ENCODE measurements around the gene TMEM185B. TPM values are rescaled to one million over a fixed set of nuclear protein-coding genes. Genes with fewer than 3 reads are reported as not detected.

The TMEM185B gene
- total and polyA plus RNA-seq, 10 of the 15 experiments (the other 5 are each of a cell fraction or from before 2014, with no cell fraction given): 2.4 to 20.9 (median 14.5) TPM

GRCh38 chr2:120195553-120195952, 27.6 kb downstream of the TMEM185B start:
- no peak overlapping the region for H3K4me3 ChIP-seq
- H4K20me1 ChIP-seq (ENCODE audit: control insufficient read depth, insufficient read depth): no peaks in the 10 kb centered on the region
- intact Hi-C loops (cut with micrococcal nuclease; ENCODE audit: unreplicated experiment): no loop called here
- H3K27me3 ChIP-seq (replicated peaks in 1 of 2; ENCODE audit: control insufficient read depth in 2 of 2, insufficient read depth in 2 of 2, low read length in 1 of 2): no peaks in the 10 kb centered on the region
- in situ Hi-C loops (cut with MboI): no loop called here
- FAIRE-seq (no peak), DNase-seq (ENCODE audit: low read depth, low spot score) (no peak), ATAC-seq (no peak)
- SMC1A ChIA-PET (ENCODE audit: uncharacterized antibody, unreplicated experiment): interaction anchor here (0.6 to 1.0 kb wide), 2 partner anchors 10 to 80 kb away, joined by 3 to 4 read pairs; no protein-coding TSS in a partner anchor
- H3K9ac ChIP-seq (ENCODE audit: control insufficient read depth, insufficient read depth, low read length): no peak overlapping the region
- H3K4me2 ChIP-seq (ENCODE audit: control insufficient read depth, insufficient read depth): no peak overlapping the region
- WGBS (ENCODE audit: insufficient coverage, insufficient replicate concordance, low lambda C conversion rate, missing lambda C conversion rate): 100% methylated on average over 1 of the region's 1 CpG
- RAD21 ChIA-PET (ENCODE audit: unreplicated experiment): no interaction called here
- no peak overlapping the region for H2AFZ ChIP-seq (ENCODE audit: control insufficient read depth, low read depth, low read length)
- TF ChIP-seq STAT3 (IDR thresholded peaks at IDR 0.05; ENCODE audit: low read depth, low read length) (no peak), GABPA (IDR thresholded peaks at IDR 0.05; ENCODE audit: low read depth) (no peak), ZNF687 (IDR thresholded peaks at IDR 0.05) (no peak), RBBP5 (conservative IDR thresholded peaks at IDR 0.05) (no peak), EGR1 (IDR thresholded peaks at IDR 0.05; ENCODE audit: borderline replicate concordance in 1 of 2, low read depth in 2 of 2, low read length in 2 of 2) (no peak), MTA2 (IDR thresholded peaks at IDR 0.05; ENCODE audit: low read depth) (no peak), BMI1 (IDR thresholded peaks at IDR 0.05; ENCODE audit: borderline replicate concordance) (no peak), NBN (IDR thresholded peaks at IDR 0.05) (no peak), ATF2 (IDR thresholded peaks at IDR 0.05; ENCODE audit: low read length) (no peak), RAD51 (IDR thresholded peaks at IDR 0.05) (no peak), BACH1 (IDR thresholded peaks at IDR 0.05; ENCODE audit: borderline replicate concordance) (no peak), NR2C1 (IDR thresholded peaks at IDR 0.05) (no peak), SMAD1 (IDR thresholded peaks at IDR 0.05; ENCODE audit: low read depth, partially characterized antibody) (no peak), GATAD2B (conservative IDR thresholded peaks at IDR 0.05; ENCODE audit: low read depth) (no peak), NR2F1 (conservative IDR thresholded peaks at IDR 0.05) (no peak), CREB1 (IDR thresholded peaks at IDR 0.05; ENCODE audit: low read depth) (no peak)
- H3K27ac ChIP-seq (ENCODE audit: control insufficient read depth, insufficient read depth): no peak overlapping the region
- no TSS peak for BruUV-seq (replicated peaks)
- CTCF ChIA-PET: interaction anchor here (1.4 to 1.8 kb wide), 3 partner anchors 11 to 85 kb away, joined by 3 to 4 read pairs (median 4); no protein-coding TSS in a partner anchor
- no peaks in the 10 kb centered on the region; the same call in 2 of the 3 replicates for H3K9me3 ChIP-seq (replicated peaks; ENCODE audit: control insufficient read depth, insufficient read depth, low read length)
- H3K79me2 ChIP-seq (ENCODE audit: control insufficient read depth, insufficient read depth, low read length): no peaks in the 10 kb centered on the region
- H3K4me1 ChIP-seq (ENCODE audit: control insufficient read depth, insufficient read depth, low read length): no peaks in the 10 kb centered on the region
- POLR2A ChIA-PET: no interaction called here
- no peaks in the 10 kb centered on the region for H3K36me3 ChIP-seq (ENCODE audit: control insufficient read depth in 2 of 2, insufficient read depth in 2 of 2, low read length in 1 of 2)

Measured in GM12878 (cell line).